COR-L47 (cell line): Measurements from ENCODE around the gene MOB3B.
"Not testable (repeated sequence)": the region's sequence is repeated elsewhere in the genome, so short reads cannot be mapped to it uniquely, and the experiment has no call there.

Source experiments
- DNase-seq: peaks from one replicate; lab custom pipeline; 2025; lab: John Stamatoyannopoulos, UW

MOB3B gene

DNA sequence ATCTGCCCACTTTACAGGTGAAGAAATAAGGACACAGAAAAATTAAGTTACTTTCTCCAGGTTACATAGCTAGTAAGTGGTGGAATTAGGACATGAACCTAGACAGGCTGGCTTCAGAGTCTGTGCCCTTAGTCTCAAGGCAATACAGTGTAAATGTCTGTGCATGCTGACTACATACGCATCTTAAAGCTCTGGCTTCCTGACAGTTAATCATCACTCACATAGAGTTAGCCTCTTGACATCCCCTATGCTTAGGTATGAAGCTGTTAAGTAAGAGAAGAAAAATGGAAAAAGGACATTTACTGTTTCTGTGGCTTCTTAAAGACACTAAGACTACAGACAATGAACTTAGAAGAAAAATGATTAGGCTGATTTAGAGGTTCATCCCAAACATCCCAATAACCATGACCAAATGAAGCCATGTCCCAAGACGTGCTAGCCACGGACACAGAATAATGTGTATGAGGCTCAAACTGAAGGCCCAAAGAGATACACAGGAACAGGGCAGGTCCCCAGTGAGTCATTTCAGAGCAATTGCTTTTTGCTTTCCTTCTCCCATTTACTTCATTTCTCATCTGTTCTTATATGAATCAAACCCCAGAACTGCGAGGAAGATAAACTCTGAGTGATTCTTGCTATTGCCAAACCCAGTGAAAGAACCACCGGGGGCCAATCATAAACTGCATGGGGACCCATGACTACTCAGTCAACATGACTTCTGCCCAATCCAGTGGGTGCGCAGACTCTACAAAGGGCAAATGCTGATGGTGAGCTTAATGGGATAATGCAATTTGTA is 105.5 kb downstream of the MOB3B start:
- DNase-seq = no peak

DNA sequence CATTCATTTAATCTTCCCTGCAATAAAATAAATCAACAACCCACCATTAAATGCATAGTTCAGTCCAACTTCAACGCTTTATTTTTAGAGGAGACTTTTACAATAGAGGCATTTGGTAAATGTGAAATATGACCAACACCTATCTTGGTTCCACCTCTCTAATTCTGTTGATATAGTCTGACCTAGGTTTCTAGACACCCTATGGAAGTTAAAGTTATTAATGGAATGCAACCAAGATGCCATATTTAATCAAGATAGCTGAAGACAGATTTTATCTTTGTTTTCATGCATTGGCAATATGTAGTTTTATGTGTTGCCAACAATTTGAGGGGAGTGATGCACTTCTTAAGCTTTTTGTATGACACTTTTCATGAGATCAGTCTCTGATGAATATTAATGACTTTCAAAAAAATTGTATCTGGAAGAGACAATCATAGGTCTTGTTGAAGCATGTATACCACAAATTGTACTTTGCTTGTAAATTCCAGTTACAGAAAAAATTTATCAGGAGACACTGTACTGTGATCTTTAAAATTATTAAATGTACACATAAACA is 107.3 kb downstream of the MOB3B start:
- no peak for DNase-seq

- DNase-seq = no peak
Measured at GRCh38 chr9:27421577-27421976, 108.0 kb downstream of the MOB3B start.

GRCh38 chr9:27419558-27419957 is 110.1 kb downstream of the MOB3B start:
- not testable (repeated sequence) for DNase-seq

- no peak for DNase-seq
Measured at GRCh38 chr9:27414220-27414761, 115.3 kb downstream of the MOB3B start.

GRCh38 chr9:27413511-27414219 is 115.9 kb downstream of the MOB3B start:
- DNase-seq = no peak

GRCh38 chr9:27412963-27413362 is 116.7 kb downstream of the MOB3B start:
- no peak for DNase-seq

DNA sequence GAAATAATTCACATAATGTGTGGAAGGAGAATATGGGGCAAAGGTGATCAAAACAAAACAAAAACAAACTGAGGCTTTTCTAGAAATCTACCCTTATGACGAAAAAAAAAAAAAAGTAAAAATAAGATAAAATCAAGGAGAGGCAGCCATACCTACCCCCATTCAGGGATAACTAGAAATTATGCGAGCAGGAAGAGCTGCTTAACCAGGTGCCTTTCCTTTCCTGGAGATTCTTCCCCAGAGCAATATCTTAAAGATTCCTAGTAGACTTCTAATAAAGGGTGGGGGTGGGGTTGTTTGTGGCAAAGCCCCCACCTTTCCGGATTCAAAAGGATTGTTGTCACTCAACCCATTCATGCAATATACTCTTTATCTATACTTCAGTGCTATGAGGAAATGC is 117.5 kb downstream of the MOB3B start:
- no peak for DNase-seq

DNA sequence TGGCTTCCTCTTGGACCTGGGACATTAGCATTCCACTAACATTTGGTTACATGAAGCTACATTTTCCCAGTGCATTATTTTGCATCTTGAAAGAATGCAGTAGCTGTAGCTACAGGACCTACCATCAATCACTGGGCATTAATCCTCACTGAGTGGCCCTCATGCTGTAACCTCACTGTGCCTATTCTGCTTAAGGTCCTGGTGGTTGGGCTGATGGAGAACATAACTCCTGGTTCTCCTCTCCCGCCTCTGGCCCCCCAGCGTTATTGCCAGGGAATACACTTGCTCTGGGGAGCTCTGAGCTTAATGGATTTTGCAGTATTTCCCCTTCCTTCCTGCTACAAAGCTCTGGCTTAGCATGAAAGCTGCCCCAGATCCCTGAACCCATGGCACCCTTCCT is 121.1 kb downstream of the MOB3B start:
- no peak for DNase-seq

DNA sequence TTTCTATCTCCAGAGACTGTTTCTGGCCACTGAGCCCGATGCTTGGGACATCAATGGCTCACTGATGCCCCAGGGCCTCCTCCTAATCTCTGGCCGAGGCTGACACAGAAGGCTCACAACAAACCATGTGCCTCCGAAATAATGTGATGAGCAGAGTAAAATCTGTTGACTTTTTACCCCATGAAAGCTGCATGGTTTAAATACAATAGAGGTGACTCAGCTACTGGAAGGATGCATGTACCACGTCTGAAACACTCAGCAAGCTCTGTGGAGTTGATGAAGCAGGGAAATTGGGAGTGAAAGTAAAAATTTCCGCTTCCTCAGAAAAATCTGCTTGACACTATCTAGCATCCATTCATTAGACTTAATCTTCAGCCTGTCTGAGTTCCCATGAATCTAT is 121.6 kb downstream of the MOB3B start:
- no peak for DNase-seq

DNA sequence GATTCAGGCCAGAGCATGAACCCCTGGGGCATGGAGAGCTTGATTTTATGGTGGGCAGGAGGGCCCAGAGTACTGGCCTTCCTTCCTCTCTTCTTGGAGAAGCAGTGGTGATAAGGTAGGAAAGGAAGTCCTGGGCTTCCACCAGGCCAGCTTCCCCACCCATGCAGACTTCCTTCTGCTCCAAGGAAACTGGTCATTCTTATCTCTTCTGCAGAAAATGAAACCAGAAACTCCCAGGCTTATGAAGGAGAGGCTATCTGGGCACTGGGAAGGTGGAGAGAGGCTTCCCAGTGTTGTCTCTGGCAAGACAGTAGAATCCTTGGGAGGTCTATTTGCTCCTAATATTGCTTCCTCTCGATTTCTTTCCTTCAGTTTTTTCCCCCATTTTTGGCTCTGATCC is 122.1 kb downstream of the MOB3B start:
- no peak for DNase-seq

GRCh38 chr9:27404661-27405060 is 125.0 kb downstream of the MOB3B start:
- DNase-seq = no peak

GRCh38 chr9:27402626-27403025 is 127.0 kb downstream of the MOB3B start:
- DNase-seq = no peak

GRCh38 chr9:27400334-27400880 is 129.2 kb downstream of the MOB3B start:
- no peak for DNase-seq

- no peak for DNase-seq
Measured at GRCh38 chr9:27398982-27399653, 130.5 kb downstream of the MOB3B start.

GRCh38 chr9:27396495-27396894 is 133.1 kb downstream of the MOB3B start:
- no peak for DNase-seq

- no peak for DNase-seq
Measured at GRCh38 chr9:27395484-27395921, 134.1 kb downstream of the MOB3B start.

- no peak for DNase-seq
Measured at GRCh38 chr9:27394826-27395201, 134.8 kb downstream of the MOB3B start.

- no peak for DNase-seq
Measured at GRCh38 chr9:27394154-27394825, 135.3 kb downstream of the MOB3B start.

DNA sequence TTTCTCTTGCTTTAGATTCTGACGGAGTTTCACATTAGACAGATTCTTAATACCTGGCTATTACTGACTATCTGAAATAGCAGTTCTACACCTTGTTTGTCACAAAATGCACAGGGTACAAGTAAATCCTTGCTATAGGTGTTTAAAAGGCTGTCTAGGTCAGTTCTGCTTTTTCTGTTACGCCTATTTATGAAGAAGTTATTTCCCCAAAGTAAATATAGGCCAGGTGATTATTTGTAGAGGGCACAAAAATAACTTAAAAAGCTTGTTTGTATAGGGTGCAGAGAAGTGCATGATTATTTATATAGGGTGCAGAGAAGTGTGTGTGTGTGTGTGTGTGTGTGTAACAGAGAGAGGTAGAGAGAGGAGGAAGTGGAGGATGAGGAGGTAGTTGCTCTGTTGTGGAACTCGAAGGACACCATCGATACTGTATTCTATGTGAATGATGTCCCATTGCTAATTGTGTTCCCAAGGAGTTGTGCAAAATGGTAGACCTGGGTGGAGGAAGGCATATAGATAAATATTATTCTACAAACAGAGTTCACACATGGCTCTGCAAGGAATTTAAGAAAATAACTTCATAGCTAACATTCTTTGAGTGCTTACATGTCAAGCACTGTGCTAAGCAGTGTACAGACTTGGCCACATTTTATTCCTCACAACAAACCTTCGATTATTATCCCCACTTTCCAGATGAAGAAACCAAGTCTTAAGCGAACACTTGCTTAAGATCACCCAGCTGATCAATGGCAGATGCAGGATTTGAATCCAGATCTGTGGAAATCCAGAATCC is 136.4 kb downstream of the MOB3B start:
- DNase-seq = no peak

- no peak for DNase-seq
Measured at GRCh38 chr9:27392451-27392850, 137.2 kb downstream of the MOB3B start.
